Fibroblast of the aortic adventitia (primary cell): ENCODE data around the gene DNAH3. TPM values are rescaled to one million over a fixed set of nuclear protein-coding genes. Genes with fewer than 3 reads are reported as not detected.
"Not testable (repeated sequence)": the region's sequence is repeated elsewhere in the genome, so short reads cannot be mapped to it uniquely, and the experiment has no call there.

Experiments
- DNase-seq: peaks from one replicate; pipeline ENCODE4 v3.0.0-alpha.2; 2010; ENCODE audit warnings: low read depth
- H3K4me3 ChIP-seq: 2 replicates; pipeline ENCODE4 v1.5.1; 2011; ENCODE audit warnings: low read depth, mild to moderate bottlenecking, control low read depth, low read length, moderate library complexity
- CTCF ChIP-seq: IDR thresholded peaks from 2 replicates; pipeline ENCODE4 v1.5.1; 2011; ENCODE audit warnings: mild to moderate bottlenecking, low read length, control low read depth, inconsistent platforms; ENCODE audit not compliant: insufficient read depth
- total RNA-seq: library from RNA; depleted of rRNA; stranded (reverse); fragments of >200 nt; gene quantifications from 2 replicates; pipeline ENCODE4 v1.2.3, GENCODE V29; 2012; ENCODE audit warnings: low replicate concordance

The DNAH3 gene
- total RNA-seq, 1 donor: not detected

DNA sequence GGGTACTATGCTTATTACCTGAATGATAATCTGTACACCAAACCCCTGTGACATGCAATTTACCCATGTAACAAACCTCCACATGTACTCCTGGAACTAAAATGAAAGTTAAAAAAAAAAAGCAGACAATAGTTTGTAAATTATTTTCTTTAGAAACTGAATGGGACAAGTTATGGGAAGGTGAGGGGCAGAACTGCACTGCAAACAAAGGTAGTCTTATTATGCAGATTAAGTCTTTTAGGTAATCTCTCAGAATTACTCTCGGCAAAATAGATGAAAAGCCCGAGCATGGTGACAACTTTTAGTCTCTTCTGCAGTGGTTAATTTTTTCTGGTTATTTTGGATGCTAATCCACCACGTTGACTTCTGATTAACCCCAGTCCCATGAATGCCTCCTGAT is 33.3 kb upstream of the DNAH3 start:
- no peak for TF ChIP-seq CTCF
- no peak overlapping the region for H3K4me3 ChIP-seq
- DNase-seq: no peak

GRCh38 chr16:21179983-21180365 is 29.3 kb upstream of the DNAH3 start:
- no peak for DNase-seq
- H3K4me3 ChIP-seq: no peak overlapping the region
- no peak for TF ChIP-seq CTCF

DNA sequence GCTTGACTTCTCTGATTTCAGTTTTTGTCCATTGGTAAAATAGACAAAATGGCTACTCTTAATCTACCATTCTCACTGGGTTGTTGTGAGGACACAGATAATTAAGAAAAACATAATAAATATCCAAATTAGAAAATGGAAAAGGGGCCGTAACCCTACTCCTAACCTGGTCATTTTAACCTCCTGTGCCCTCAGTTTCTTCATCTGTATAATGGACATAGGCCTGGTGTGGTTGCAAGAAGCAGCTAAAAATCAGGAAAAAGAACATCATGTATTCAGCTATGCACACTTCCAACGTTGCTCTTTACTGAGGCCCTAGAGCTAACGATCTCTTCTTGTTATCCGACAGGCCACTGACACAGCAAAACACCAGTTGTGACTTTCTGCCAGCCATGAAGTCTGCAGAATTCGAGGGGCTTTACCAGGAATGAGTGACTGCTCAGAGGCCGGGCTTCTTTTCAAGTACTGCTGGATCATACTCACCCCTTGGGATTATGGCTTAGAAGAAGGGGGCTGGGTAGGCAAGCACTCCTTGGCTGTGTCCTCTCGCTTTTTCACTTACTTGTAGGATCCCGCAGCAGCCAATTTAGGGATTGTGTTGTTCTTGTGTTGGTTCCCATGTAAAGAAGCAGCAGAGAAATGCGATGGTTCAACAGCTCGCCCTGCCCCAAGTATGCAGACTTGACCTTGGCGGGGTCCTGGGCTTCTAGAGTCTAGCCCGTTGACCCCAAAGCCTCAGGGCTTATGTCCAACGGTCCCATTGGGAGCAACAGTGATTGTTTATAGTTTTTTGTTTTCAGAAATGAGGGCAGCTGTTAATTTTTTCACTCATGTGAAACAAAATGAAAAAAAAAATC is 28.7 kb upstream of the DNAH3 start:
- TF ChIP-seq CTCF: no peak
- H3K4me3 ChIP-seq: no peak overlapping the region
- no peak for DNase-seq

GRCh38 chr16:21175397-21175796 is 24.8 kb upstream of the DNAH3 start:
- DNase-seq: no peak
- H3K4me3 ChIP-seq: no peak overlapping the region
- TF ChIP-seq CTCF: no peak

GRCh38 chr16:21172650-21173049 is 22.0 kb upstream of the DNAH3 start:
- no peak for TF ChIP-seq CTCF
- DNase-seq: no peak
- H3K4me3 ChIP-seq: no peak overlapping the region

DNA sequence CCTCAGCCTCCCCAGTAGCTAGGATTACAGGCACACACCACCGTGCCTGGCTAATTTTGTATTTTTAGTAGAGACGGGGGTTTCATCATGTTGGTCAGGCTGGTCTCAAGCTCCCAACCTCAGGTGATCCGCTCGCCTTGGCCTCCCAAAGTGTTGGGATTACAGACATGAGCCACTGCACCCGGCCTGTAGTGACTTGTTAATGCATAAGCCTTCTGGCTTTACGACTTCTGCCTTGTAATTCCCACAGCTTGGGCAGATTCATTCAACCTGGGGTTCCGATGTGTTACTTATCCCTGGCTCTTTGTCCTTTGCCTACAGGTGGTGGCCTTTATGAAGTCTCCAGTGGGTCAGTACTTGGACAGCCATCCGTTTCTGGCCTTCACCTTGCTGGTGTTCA is 19.5 kb upstream of the DNAH3 start:
- not testable (repeated sequence) for DNase-seq, H3K4me3 ChIP-seq

GRCh38 chr16:21169249-21169981 is 18.8 kb upstream of the DNAH3 start:
- no peak for TF ChIP-seq CTCF
- peak; percentile 50 for DNase-seq
- H3K4me3 ChIP-seq: no peak overlapping the region
